ENCODE results near the gene NELFA.

DNA sequence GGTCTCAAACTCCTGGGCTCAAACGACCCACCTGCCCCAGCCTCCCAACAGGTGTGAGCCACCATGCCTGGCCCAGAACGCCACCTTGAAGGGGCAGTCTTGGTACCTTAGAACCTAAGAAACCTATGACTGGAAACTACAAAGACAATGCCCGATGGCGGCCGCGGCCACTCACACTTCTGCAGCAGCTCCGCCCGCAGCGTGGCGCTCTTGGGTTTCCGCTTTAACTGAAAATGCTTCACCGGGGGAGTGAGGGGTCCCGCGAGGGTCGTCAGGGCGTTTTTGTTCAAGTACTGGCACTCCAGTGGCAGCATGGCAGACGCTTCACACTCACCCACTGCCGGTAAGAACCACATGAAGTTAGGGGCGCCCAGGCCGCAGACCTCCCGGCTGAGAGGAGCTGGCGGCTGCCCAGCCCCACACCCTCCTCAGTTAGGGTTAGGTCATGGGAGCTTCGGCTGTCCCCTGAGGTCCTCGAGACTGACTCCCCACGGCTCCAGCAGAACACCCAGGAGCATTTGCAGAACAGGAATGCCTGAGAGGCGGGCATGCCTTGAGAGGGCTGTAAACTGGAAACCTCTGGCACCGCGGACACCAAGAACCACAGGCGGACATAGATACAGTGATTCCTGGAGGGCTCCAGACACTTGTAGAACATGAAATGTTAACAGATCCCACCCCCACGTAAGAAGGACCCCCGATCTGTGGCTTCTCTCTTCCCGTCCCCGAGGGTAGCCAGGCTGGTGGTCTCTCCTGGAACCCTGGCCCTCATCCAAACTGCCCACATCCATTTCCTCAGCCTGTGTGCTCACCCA is 19.0 kb downstream of the NELFA start:
- TF ChIP-seq POLR2AphosphoS5 (IDR thresholded peaks at IDR 0.05; ENCODE audit: borderline replicate concordance, low read depth, low read length) (no peak), EZH2 (IDR thresholded peaks at IDR 0.05) (no peak), FOXP2 (optimal IDR thresholded peaks at IDR 0.05; ENCODE audit: control extremely low read depth, extremely low read length, insufficient read depth) (no peak)

Measured in SK-N-MC (cell line).